AG10803 (cell line): Measurements from ENCODE around the gene LIN28A.

Experiments
- DNase-seq: peaks from one replicate; pipeline ENCODE4 v3.0.0; 2010; ENCODE audit warnings: low read depth
- H3K4me3 ChIP-seq: 2 replicates; pipeline ENCODE4 v1.5.1; 2011; ENCODE audit warnings: mild to moderate bottlenecking, low read length, control low read depth
- CTCF ChIP-seq: conservative IDR thresholded peaks from 2 replicates; pipeline ENCODE4 v1.5.1; 2011; ENCODE audit warnings: mild to moderate bottlenecking, low read length, control low read depth, inconsistent platforms

The LIN28A gene

GRCh38 chr1:26438041-26438440, 27.4 kb downstream of the LIN28A start:
- no peak for TF ChIP-seq CTCF
- no peak for DNase-seq
- no peak overlapping the region for H3K4me3 ChIP-seq

GRCh38 chr1:26440259-26440658, 29.6 kb downstream of the LIN28A start:
- no peak for TF ChIP-seq CTCF
- DNase-seq, result no peak
- H3K4me3 ChIP-seq, result no peak overlapping the region

- DNase-seq, result no peak
- no peak for TF ChIP-seq CTCF
- no peak overlapping the region for H3K4me3 ChIP-seq
These were observed 39.3 kb downstream of the LIN28A start for GRCh38 chr1:26449868-26450267.

GRCh38 chr1:26450908-26451307, 40.3 kb downstream of the LIN28A start:
- TF ChIP-seq CTCF, result no peak
- no peak for DNase-seq
- H3K4me3 ChIP-seq, result no peak overlapping the region

GRCh38 chr1:26452459-26453183, 42.0 kb downstream of the LIN28A start:
- H3K4me3 ChIP-seq, result no peak overlapping the region
- no peak for TF ChIP-seq CTCF
- DNase-seq, result no peak

- no peak for DNase-seq
- H3K4me3 ChIP-seq, result no peak overlapping the region
- TF ChIP-seq CTCF, result no peak
These were observed 48.5 kb downstream of the LIN28A start for GRCh38 chr1:26459148-26459547.

GRCh38 chr1:26459573-26460031, 49.0 kb downstream of the LIN28A start:
- no peak for DNase-seq
- H3K4me3 ChIP-seq, result no peak overlapping the region
- no peak for TF ChIP-seq CTCF
